HepG2 (cell line): Measurements from ENCODE around the gene WNT7A. TPM values are rescaled to one million over a fixed set of nuclear protein-coding genes. Genes with fewer than 3 reads are reported as not detected.
A peak's percentile ranks its signal among the peaks of the same experiment; 100 is the strongest.

Experiments used
- AKAP8 ChIP-seq: sonication (generic); formaldehyde crosslinking; IDR thresholded peaks from 2 replicates; pipeline ENCODE4 v1.5.1; 2020; ENCODE audit warnings: mild to moderate bottlenecking, missing genetic modification reagents
- ATF4 ChIP-seq, 2 experiments: fragments of 450-650 bp in 1 of 2; sonication (generic) in 1 of 2; formaldehyde crosslinking; IDR thresholded peaks; 2 replicates each; pipeline versions ENCODE4 v1.5.0 to v1.8.0; 2020 to 2022; ENCODE audit warnings: mild to moderate bottlenecking in 1 of 2, missing genetic modification reagents in 1 of 2
- ATF5 ChIP-seq: sonication (generic); formaldehyde crosslinking; IDR thresholded peaks from 2 replicates; pipeline ENCODE4 v1.4.0; 2020; ENCODE audit warnings: mild to moderate bottlenecking, low read depth, missing genetic modification reagents
- CBX5 ChIP-seq: sonication (generic); formaldehyde crosslinking; IDR thresholded peaks from 2 replicates; pipeline ENCODE4 v1.4.0; 2020; ENCODE audit warnings: missing genetic modification reagents, borderline replicate concordance
- FOXC1 ChIP-seq: sonication (generic); formaldehyde crosslinking; IDR thresholded peaks from 2 replicates; pipeline ENCODE4 v1.8.0; 2022; ENCODE audit warnings: mild to moderate bottlenecking, missing genetic modification reagents, borderline replicate concordance
- HNRNPLL ChIP-seq: fragments of 200-400 bp; formaldehyde crosslinking; IDR thresholded peaks from 2 replicates; pipeline ENCODE4 v1.6.1; 2017; ENCODE audit warnings: mild to moderate bottlenecking, low read depth, low read length; ENCODE audit not compliant: poor library complexity, severe bottlenecking
- IKZF5 ChIP-seq: IDR thresholded peaks from 2 replicates; pipeline ENCODE4 v1.6.1; 2018; ENCODE audit warnings: missing genetic modification reagents, mild to moderate bottlenecking, missing compliant biosample characterization
- KLF15 ChIP-seq: sonication (generic); formaldehyde crosslinking; IDR thresholded peaks from 2 replicates; pipeline ENCODE4 v1.8.1; 2023; ENCODE audit warnings: borderline replicate concordance, mild to moderate bottlenecking, inconsistent platforms, missing genetic modification reagents, mixed read lengths
- MYNN ChIP-seq: sonication (generic); formaldehyde crosslinking; IDR thresholded peaks from 2 replicates; pipeline ENCODE4 v1.4.0; 2020; ENCODE audit warnings: mild to moderate bottlenecking, low read depth, missing genetic modification reagents
- NCOA5 ChIP-seq: sonication (generic); formaldehyde crosslinking; IDR thresholded peaks from 2 replicates; pipeline ENCODE4 v1.4.0; 2020; ENCODE audit warnings: missing genetic modification reagents
- PAF1 ChIP-seq: IDR thresholded peaks from 2 replicates; pipeline ENCODE4 v1.6.1; 2016; ENCODE audit warnings: missing genetic modification reagents, missing compliant biosample characterization
- PHB2 ChIP-seq: fragments of 450-650 bp; IDR thresholded peaks from 2 replicates; pipeline ENCODE4 v1.6.1; 2018; ENCODE audit not compliant: partially characterized antibody
- SATB2 ChIP-seq: sonication (generic); formaldehyde crosslinking; IDR thresholded peaks from 2 replicates; pipeline ENCODE4 v1.5.0; 2020; ENCODE audit warnings: missing genetic modification reagents
- SMAD9 ChIP-seq: sonication (generic); formaldehyde crosslinking; IDR thresholded peaks from 2 replicates; pipeline ENCODE4 v1.5.1; 2020; ENCODE audit warnings: mild to moderate bottlenecking, missing genetic modification reagents
- TOPORS ChIP-seq: sonication (generic); formaldehyde crosslinking; IDR thresholded peaks from 2 replicates; pipeline ENCODE4 v1.8.0; 2023; ENCODE audit warnings: mild to moderate bottlenecking, missing genetic modification reagents
- TRIM22 ChIP-seq: fragments of 450-650 bp; IDR thresholded peaks from 2 replicates; pipeline ENCODE4 v1.6.1; 2017
- YEATS2 ChIP-seq: sonication (generic); formaldehyde crosslinking; IDR thresholded peaks from 2 replicates; pipeline ENCODE4 v1.4.0; 2020; ENCODE audit warnings: missing genetic modification reagents, borderline replicate concordance
- ZHX1 ChIP-seq: sonication (generic); formaldehyde crosslinking; IDR thresholded peaks from 2 replicates; pipeline ENCODE4 v1.8.1; 2022; ENCODE audit warnings: low read depth, mild to moderate bottlenecking, missing genetic modification reagents
- ZNF576 ChIP-seq: sonication (generic); formaldehyde crosslinking; IDR thresholded peaks from 2 replicates; pipeline ENCODE4 v1.4.0; 2020; ENCODE audit warnings: mild to moderate bottlenecking, missing genetic modification reagents
- ZNF614 ChIP-seq: IDR thresholded peaks from 2 replicates; pipeline ENCODE4 v1.6.1; 2018; ENCODE audit warnings: missing biosample characterization, missing genetic modification reagents, inconsistent platforms, borderline replicate concordance
- ZNF652 ChIP-seq: IDR thresholded peaks from 2 replicates; pipeline ENCODE4 v1.6.1; 2016; ENCODE audit warnings: low read depth, borderline replicate concordance
- ZSCAN9 ChIP-seq: IDR thresholded peaks from 2 replicates; pipeline ENCODE4 v1.6.1; 2016; ENCODE audit warnings: borderline replicate concordance
- polyA plus RNA-seq, 8 experiments: library from polyadenylated mRNA; depleted of rRNA in 3 of 8; stranded (reverse) in 7 of 8; unstranded in 1 of 8; fragments of >200 nt; fragmentation: Illumina TruSeq in 4 of 8; extraction: Trizol in 4 of 8; gene quantifications; 2 replicates each; pipeline versions ENCODE4 v1.2.1 to v1.2.3, GENCODE V29; 2011 to 2016; ENCODE audit warnings: low read depth in 4 of 8, missing spikeins in 1 of 8, mixed read lengths in 1 of 8; ENCODE audit not compliant: insufficient read depth in 1 of 8
- total RNA-seq, 5 experiments: library from RNA; depleted of rRNA; stranded (reverse); fragments of >200 nt; fragmentation: Illumina TruSeq; extraction: Trizol; gene quantifications; 2 replicates each; pipeline ENCODE4 v1.2.3, GENCODE V29; 2016; ENCODE audit warnings: low read depth in 1 of 5

Gene WNT7A
- total and polyA plus RNA-seq, 2 of the 13 experiments (the other 11 are each of a cell fraction or from before 2014, with no cell fraction given), result not detected

GRCh38 chr3:13895155-13896105 is 15.6 kb upstream of the WNT7A start (continued):
- TF ChIP-seq YEATS2 (CRISPR knock-in tag) (peak; percentile 71; the same call in 1 of the 2 replicates), NCOA5 (no peak), IKZF5 (CRISPR knock-in tag) (0 out of 2 replicates have a peak, but pooled peaks have one; percentile 25), PHB2 (no peak), ZSCAN9 (CRISPR knock-in tag) (no peak), SATB2 (no peak), TRIM22 (no peak), MYNN (CRISPR knock-in tag) (0 out of 2 replicates have a peak, but pooled peaks have one; percentile 17), SMAD9 (no peak), ZNF576 (CRISPR knock-in tag) (no peak), ATF5 (CRISPR knock-in tag) (no peak), ZNF614 (no peak), TOPORS (CRISPR knock-in tag) (no peak), ATF4 (CRISPR knock-in tag; IDR thresholded peaks at IDR 0.05) (no peak), ZNF652 (no peak), AKAP8 (CRISPR knock-in tag) (no peak), HNRNPLL (peak; percentile 17), KLF15 (CRISPR knock-in tag) (no peak), ZHX1 (CRISPR knock-in tag) (no peak), CBX5 (CRISPR knock-in tag) (no peak), PAF1 (CRISPR knock-in tag) (no peak), FOXC1 (CRISPR knock-in tag) (no peak)
